ENCODE measurements around the gene ACTR6.

GRCh38 chr12:100208834-100209233 lies 8.2 kb downstream of the ACTR6 start:
- no peak for TF ChIP-seq YY1 (IDR thresholded peaks at IDR 0.05; ENCODE audit: insufficient read depth, insufficient read length)
- no peak for TF ChIP-seq SUZ12 (IDR thresholded peaks at IDR 0.05; ENCODE audit: extremely low read depth, insufficient read depth, insufficient read length)

Measured in NT2/D1 (cell line).